ENCODE results near the gene CXCL1.
A peak's percentile ranks its signal among the peaks of the same experiment; 100 is the strongest.

The CXCL1 gene

GRCh38 chr4:73831569-73831968, 37.6 kb upstream of the CXCL1 start:
- no peak for TF ChIP-seq CTCF (IDR thresholded peaks at IDR 0.05; ENCODE audit: insufficient read depth, low read length, missing control alignments)
- POLR2A ChIA-PET: no interaction called here
- CTCF ChIA-PET: interaction anchor here (1.0 kb wide), 1 partner anchor 170 kb away, joined by 4 read pairs; no protein-coding TSS in a partner anchor
- H3K4me3 ChIP-seq (ENCODE audit: low read depth, low read length): no peak overlapping the region
- DNase-seq (ENCODE audit: low read depth, low spot score): no peak

- ChIA-PET POLR2A (no interaction called here), CTCF (interaction anchor here (1.0 kb wide), 1 partner anchor 10 kb away, joined by 3 read pairs; no protein-coding TSS in a partner anchor)
- TF ChIP-seq CTCF (IDR thresholded peaks at IDR 0.05; ENCODE audit: insufficient read depth, low read length, missing control alignments): no peak
- no peak for DNase-seq (ENCODE audit: low read depth, low spot score)
- H3K4me3 ChIP-seq (ENCODE audit: low read depth, low read length): no peak overlapping the region
Measured at GRCh38 chr4:73832651-73833237, 36.4 kb upstream of the CXCL1 start.

GRCh38 chr4:73836373-73837279, 32.6 kb upstream of the CXCL1 start, which contains the start of gene CXCL6:
CXCL6 (plus strand) TSS chr4:73836678; CDS start chr4:73836751, 73 bp downstream.
- ChIA-PET CTCF (interaction anchor here (1.3 to 2.0 kb wide), 2 partner anchors 14 to 174 kb away, joined by 3 to 6 read pairs; no protein-coding TSS in a partner anchor), POLR2A (no interaction called here)
- peak within 1 kb of the TSS; percentile 46 for H3K4me3 ChIP-seq (ENCODE audit: low read depth, low read length)
- no peak for DNase-seq (ENCODE audit: low read depth, low spot score)
- TF ChIP-seq CTCF (IDR thresholded peaks at IDR 0.05; ENCODE audit: insufficient read depth, low read length, missing control alignments): no peak

GRCh38 chr4:73839071-73839470, 30.1 kb upstream of the CXCL1 start:
- DNase-seq (ENCODE audit: low read depth, low spot score): no peak
- H3K4me3 ChIP-seq (ENCODE audit: low read depth, low read length): no peak overlapping the region
- CTCF ChIA-PET: no interaction called here
- TF ChIP-seq CTCF (IDR thresholded peaks at IDR 0.05; ENCODE audit: insufficient read depth, low read length, missing control alignments): no peak
- POLR2A ChIA-PET: no interaction called here

- ChIA-PET POLR2A (no interaction called here), CTCF (no interaction called here)
- H3K4me3 ChIP-seq (ENCODE audit: low read depth, low read length): no peak overlapping the region
- TF ChIP-seq CTCF (IDR thresholded peaks at IDR 0.05; ENCODE audit: insufficient read depth, low read length, missing control alignments): no peak
- DNase-seq (ENCODE audit: low read depth, low spot score): no peak
Measured at GRCh38 chr4:73839715-73840114, 29.5 kb upstream of the CXCL1 start.

- DNase-seq (ENCODE audit: low read depth, low spot score): no peak
- ChIA-PET CTCF (no interaction called here), POLR2A (no interaction called here)
- no peak for TF ChIP-seq CTCF (IDR thresholded peaks at IDR 0.05; ENCODE audit: insufficient read depth, low read length, missing control alignments)
- no peak overlapping the region for H3K4me3 ChIP-seq (ENCODE audit: low read depth, low read length)
Measured at GRCh38 chr4:73841243-73841925, 27.8 kb upstream of the CXCL1 start.
